Thyroid gland (tissue), 4 donors: Measurements from ENCODE around the gene TNNT2.

Source experiments
- POLR2A ChIP-seq, 2 donors: fragments of 450-650 bp; IDR thresholded peaks; one replicate each; pipeline ENCODE4 v1.6.1; 2017; ENCODE audit warnings: antibody characterized with exemption in 2 of 2, mild to moderate bottlenecking in 2 of 2, moderate library complexity in 1 of 2
- TF ChIP-seq, protein P1 (sequence below), 6 experiments: fragments of 200-600 bp in 3 of 6; fragments of 450-650 bp in 3 of 6; sonication (generic) in 3 of 6; IDR thresholded peaks; one replicate each; pipeline ENCODE4 v1.5.1; 2016 to 2019; ENCODE audit warnings: antibody characterized with exemption in 6 of 6, mild to moderate bottlenecking in 2 of 6, inconsistent platforms in 1 of 6, moderate library complexity in 1 of 6

- TF ChIP-seq, protein P1, sequence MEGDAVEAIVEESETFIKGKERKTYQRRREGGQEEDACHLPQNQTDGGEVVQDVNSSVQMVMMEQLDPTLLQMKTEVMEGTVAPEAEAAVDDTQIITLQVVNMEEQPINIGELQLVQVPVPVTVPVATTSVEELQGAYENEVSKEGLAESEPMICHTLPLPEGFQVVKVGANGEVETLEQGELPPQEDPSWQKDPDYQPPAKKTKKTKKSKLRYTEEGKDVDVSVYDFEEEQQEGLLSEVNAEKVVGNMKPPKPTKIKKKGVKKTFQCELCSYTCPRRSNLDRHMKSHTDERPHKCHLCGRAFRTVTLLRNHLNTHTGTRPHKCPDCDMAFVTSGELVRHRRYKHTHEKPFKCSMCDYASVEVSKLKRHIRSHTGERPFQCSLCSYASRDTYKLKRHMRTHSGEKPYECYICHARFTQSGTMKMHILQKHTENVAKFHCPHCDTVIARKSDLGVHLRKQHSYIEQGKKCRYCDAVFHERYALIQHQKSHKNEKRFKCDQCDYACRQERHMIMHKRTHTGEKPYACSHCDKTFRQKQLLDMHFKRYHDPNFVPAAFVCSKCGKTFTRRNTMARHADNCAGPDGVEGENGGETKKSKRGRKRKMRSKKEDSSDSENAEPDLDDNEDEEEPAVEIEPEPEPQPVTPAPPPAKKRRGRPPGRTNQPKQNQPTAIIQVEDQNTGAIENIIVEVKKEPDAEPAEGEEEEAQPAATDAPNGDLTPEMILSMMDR (IDR thresholded peaks at IDR 0.05) = no peak
- TF ChIP-seq POLR2A (IDR thresholded peaks at IDR 0.05) = no peak
These were observed 59.9 kb downstream of the TNNT2 start for GRCh38 chr1:201317551-201317950.
